ENCODE results near the gene SLC9A6.

The SLC9A6 gene

DNA sequence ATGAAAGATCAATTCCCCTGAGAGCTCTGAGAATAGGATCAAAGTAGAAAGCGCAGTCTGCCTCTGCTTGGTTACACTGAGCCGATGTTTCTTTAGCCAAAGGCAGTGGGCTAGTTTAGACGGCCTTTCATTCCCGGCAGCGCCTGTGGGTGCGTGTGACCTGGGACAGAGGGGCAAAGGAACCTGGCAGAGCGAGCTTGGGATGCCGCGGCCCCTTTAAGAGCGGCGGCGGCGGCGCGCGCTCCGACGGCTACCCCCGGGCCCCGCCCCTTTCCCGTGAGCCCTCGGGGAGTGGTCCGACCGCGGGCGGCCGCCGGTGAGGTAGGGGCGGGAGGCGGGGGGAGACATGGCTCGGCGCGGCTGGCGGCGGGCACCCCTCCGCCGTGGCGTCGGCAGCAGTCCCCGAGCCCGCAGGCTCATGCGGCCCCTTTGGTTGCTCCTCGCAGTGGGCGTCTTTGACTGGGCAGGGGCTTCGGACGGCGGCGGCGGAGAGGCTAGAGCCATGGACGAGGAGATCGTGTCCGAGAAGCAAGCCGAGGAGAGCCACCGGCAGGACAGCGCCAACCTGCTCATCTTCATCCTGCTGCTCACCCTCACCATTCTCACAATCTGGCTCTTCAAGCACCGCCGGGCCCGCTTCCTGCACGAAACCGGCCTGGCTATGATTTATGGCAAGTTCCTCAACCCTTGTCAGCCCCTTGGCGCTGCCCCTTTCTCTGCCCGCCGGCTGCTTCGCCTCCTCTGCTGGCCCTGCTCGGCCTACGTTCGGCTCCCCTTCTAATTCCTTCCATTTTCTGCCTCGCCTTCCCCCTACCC lies at the start of gene SLC9A6:
SLC9A6 (plus strand) TSS at position 279 of the 816 bp plus-strand sequence; CDS start at position 503, 224 bp downstream.
- peak; percentile 15 to 52 (median 30) for DNase-seq (ENCODE audit: low read depth in 2 of 3, low spot score in 1 of 3)

DNA sequence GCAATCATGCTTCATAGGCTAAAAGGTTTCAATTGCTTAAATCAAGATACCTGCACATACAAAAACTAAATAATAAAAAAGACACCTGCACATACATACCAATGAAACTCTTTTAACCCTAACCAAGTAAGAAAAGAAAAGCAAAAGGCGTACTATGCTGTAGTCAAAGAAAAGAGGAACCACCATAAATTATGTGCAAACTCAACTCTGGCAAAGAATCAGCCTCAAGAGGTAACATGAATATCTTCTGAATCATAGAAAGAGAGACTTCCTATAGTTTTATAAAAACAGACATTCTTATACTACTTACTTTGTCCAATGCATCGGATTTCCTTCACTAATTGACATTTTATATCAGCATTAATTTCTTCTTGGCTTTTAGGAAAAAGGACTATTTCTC lies 40.7 kb upstream of the SLC9A6 start:
- no peak for DNase-seq (ENCODE audit: low read depth in 2 of 3, low spot score in 1 of 3)

DNA sequence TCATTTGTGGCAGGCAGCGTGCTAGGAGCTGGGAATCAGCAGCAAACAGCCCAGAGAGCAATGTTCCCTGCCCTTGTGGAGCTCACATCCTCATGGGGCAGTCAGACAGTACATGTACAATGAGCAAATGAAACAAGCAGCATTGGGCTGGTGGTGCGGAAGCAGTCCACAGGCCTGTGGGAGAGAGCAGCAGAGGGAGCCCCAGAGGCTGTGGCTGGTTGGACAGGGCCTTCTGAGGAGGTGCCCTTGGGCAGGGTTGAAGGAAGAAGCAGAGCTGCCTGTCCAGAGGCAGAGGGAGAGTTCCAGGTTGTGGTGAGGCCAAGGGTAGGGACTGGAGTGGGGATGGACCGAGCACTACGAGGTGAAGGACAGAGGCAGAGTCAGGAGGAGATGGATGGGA lies 33.9 kb upstream of the SLC9A6 start:
- no peak for DNase-seq (ENCODE audit: low read depth in 2 of 3, low spot score in 1 of 3)

DNA sequence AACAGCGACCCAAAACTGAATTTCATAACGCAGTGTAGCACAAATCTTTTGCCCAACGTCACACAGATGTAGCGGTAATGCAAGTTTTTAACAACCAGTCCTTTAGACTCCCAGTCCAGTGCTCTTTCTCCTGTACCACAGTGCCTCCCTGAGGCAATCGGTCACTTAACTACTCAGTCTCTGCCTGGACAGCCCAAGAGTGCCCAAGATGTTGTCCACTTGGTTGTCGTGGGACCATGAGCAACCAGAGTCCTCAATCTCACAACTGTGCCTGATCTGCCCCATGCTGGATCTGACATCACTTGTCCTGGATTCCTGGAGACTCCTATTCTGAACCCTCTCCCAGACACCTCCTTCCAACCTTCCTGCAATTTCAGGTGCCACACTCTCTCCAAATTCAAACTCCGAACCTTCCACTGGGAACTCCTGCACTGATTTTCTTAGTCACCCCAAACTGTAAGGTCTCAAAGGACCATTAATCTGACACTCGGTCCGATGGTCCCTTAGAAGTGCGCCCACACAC lies 12.1 kb upstream of the SLC9A6 start:
- no peak for DNase-seq (ENCODE audit: low read depth in 2 of 3, low spot score in 1 of 3)

DNA sequence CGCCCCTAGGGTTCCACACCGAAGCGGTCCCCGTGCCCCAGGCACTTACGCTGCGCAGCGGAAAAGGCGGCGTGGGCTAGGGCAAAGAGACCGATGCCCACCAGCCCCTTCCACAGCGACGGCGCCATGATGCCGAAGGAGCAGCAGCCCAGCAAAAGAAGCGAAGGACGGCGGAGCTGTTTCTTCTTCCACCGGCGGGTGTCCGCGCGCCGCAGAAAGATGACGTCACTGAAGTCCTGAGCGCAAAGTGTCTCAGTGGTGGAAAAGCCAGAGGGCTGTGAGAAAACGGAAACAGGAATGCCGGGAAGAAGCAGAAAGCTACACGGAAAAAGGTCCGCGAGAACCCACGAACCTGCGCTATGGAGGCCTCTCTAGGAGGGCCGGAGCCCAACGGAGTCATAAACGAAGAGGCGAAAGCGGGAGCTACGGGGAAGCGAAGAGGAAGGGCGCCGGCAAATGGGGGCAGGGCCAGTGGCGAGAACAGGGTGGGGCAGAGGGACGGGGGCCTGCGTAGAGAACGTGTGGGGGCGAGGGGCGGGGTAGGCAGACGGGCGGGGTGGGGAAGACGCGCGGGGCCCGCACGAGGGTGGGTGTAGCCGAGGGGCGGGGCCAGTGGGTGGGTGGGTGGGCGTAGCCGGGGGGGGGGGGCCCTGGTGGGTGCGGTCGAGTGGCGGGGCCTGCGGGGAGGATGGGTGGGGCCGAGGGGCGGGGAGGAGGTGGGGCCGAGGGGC lies 11.5 kb upstream of the SLC9A6 start, which contains the start of gene MMGT1:
MMGT1 (minus strand) TSS at position 441 of the 731 bp plus-strand sequence; CDS start at position 128, 313 bp downstream.
- DNase-seq (ENCODE audit: low read depth in 2 of 3, low spot score in 1 of 3) = peak; percentile 61 to 77 (median 62)

DNA sequence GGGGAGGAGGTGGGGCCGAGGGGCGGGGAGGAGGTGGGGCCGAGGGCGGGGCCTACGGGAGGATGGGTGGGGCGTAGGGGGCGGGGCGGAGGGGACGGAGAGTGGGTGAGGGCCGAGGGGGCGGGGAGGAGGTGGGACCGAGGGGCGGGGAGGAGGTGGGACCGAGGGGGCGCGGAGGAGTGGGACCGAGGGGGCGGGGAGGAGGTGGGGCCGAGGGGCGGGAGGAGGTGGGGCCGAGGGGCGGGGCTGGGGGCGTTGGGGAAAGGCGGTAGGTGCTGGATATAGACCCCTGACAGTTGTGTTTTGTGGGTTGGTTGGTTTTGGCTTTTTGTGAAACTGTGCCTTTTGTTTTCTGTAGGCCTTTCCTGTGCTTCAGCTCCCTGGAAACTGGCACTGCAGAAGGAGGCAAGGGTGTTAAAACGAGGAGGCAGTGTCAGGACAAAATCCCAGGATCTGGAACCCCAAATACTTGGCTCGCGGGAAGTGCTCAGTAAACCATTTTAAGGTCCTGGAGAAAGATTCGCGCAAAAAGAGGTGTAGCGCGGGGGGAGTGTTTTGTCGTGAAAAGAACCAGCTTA lies 10.9 kb upstream of the SLC9A6 start:
- peak in 2 of 3 donors; percentile 35 to 55 for DNase-seq (ENCODE audit: low read depth in 2 of 3, low spot score in 1 of 3)

DNA sequence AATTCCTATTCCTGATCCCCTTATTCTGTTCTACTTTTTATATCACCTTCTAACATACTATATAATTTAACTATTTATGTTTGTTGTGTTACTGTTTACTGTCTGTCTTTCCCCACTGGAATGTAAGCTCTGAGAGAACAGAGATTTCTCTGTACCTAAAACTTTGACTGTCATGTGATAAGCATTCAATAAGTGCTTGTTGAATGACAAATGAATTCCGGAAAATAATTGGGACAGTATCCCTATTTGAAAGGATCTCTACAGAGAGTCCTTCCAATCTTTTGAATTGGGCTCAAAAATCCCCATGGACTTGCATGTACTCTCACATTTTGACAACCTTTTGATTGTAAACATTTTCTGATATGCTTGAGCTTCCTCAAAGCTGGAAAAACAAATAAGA lies 9.8 kb upstream of the SLC9A6 start:
- DNase-seq (ENCODE audit: low read depth in 2 of 3, low spot score in 1 of 3) = no peak

DNA sequence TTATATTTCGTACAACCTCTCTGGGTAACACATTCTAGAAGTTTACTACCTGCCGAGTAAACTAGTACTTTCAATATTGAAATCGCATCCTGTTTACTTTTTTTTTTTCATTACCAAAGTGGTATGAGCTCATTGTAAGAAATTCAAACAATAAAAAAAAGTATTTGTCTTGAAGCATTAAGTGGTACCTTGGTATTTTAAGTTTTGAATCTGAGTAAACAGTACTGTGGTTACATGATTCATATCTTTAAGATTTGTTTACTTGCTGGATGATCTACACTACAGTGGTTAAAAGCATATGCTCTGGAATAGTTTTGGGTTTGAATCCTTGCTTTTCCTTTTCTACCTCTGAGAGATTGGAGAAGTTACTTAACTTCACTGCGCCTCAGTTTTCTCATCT lies 7.6 kb upstream of the SLC9A6 start:
- no peak for DNase-seq (ENCODE audit: low read depth in 2 of 3, low spot score in 1 of 3)

DNA sequence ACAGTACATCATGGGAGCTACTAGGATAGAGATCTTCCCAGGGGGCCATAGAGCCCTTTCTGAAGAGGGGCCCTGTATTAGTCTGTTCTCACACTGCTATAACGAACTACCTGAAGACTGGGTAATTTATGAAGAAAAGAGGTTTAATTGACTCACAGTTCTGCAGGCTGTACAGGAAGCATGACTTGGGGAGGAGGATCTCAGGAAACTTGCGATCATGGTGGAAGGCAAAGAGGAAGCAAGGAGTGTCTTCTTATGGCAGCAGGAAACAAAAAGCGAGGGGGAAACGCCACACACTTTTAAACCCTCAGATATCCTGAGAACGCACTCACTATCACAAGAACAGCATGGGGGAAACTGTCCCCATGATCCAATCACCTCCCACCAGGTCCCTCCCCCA lies 4.2 kb upstream of the SLC9A6 start:
- no peak for DNase-seq (ENCODE audit: low read depth in 2 of 3, low spot score in 1 of 3)

DNA sequence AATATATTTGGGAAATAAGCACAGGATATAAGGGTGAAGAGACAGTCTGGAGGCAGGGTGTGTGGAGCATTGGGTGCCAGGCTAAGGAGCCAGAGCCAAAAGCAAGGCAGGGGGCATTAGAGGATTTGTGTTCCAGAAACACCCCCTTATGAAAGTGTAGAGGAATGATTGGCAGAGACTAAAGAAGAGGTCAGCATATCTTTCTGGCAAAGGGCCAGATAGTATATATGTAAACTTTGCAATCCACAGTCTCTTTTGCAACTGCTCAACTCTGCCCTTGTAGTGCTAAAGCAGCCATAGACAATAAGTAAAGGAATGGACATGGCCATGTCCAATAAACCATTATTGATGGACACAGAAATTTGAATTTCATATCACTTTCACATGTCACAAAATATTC lies 3.6 kb upstream of the SLC9A6 start:
- DNase-seq (ENCODE audit: low read depth in 2 of 3, low spot score in 1 of 3) = no peak

DNA sequence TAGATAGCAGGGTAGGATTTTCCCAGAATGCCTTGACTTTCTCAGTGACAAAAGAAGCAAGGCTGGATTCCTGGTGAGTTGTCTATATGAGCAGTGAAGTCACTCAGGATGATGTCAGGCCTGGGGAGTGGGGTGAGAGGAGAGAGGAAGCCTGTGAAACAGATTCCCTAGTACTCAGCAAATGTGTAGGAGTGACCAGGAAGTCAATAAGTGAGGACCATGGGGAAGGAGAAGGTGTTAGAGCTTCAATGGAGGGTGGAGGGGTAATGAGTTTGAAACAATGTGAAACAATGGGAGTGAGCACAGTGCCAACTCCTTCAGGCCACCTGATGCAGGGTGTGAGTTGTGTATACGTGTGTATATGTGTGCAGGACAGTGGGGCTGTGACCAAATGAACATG lies 2.4 kb upstream of the SLC9A6 start:
- DNase-seq (ENCODE audit: low read depth in 2 of 3, low spot score in 1 of 3) = no peak

DNA sequence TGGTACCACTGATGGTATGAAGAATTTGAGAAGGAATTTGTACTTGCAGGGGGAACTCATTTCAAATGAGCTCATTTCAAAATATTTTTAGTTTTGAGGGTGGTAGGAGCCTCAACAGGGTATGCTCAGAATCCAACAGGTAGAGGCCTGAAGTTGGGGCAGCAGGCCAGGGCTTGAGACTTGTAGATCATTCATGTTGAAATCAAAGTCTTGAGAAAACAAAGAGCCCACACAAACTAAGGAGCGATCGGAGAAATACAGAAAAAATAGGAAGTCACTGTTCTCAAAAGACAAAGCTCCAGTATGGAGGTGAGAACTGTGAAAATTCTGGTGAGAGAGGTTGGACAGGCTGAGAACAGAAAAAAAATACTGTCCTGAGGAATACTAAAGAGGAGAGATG lies 979 bp upstream of the SLC9A6 start:
- DNase-seq (ENCODE audit: low read depth in 2 of 3, low spot score in 1 of 3) = no peak

DNA sequence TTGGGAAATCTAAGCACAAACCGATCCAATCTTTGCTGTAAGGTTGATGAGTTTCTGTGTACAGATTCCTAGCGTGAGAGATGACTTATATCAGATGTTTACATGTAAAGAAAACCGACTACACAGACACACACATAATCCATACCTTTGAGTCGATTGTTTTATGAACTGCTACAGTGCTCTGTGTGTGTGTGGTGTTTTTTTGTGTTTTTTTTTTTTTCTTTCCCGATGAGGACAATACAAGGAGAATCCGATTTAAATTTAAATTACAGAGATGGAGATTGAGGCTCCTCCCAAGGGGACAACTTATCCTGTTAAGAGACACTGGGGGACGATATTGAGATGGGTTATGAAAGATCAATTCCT lies 461 bp upstream of the SLC9A6 start:
- DNase-seq (ENCODE audit: low read depth in 2 of 3, low spot score in 1 of 3) = no peak

DNA sequence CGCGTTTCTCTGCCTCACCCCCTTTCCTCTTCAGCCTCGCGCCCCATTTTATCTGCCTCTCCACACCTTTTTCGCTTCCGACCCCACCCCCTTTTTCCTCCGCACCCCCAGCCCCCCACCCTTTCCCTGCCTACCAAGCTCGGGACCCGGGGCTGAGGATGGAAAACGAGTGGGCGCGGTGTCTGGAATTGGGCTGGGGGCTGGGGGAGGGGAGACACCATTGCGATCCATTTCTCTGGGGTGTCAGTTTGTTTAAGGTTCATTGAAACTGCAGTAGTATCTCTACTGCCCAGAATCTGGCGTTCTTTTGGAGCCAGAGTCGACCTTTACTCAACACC lies 707 bp downstream of the SLC9A6 start:
- no peak for DNase-seq (ENCODE audit: low read depth in 2 of 3, low spot score in 1 of 3)

DNA sequence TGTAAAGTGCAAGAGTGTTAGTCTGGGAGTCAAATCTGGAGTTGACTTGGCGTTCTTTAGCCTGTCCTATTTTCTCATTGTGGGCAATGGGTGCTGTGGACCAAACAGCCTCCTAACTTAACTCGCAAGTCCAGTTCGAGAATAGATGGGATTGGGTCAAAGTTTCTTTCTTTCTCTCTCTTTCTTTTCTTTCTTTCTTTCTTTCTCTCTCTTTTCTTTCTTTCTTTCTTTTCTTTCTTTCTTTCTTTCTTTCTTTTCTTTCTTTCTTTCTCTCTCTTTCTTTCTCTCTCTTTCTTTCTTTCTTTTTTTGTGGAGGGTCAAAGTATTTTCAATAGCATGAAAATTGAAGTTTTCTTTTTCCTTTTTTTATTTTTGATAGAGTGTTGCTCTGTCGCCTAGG lies 3.0 kb downstream of the SLC9A6 start:
- no peak for DNase-seq (ENCODE audit: low read depth in 2 of 3, low spot score in 1 of 3)

DNA sequence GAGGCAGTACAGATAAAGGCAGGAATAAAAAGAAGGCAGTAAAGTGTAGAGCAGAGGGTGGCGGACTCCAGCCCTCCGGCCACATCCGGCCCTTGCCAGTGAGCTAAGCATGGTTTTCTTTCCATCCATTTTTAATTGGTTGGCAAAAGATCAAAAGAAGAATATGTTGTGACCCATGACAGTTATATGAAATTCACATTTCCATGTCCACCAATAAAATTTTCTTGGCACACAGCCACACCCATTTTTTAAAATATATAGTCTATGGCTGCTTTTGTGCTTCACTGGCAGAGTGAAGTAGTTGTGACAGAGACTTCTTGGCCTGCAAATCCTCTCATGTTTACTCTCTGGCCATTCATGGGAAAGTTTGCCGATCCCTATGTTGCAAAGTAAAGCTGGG lies 29.8 kb downstream of the SLC9A6 start:
- DNase-seq (ENCODE audit: low read depth in 2 of 3, low spot score in 1 of 3) = no peak

DNA sequence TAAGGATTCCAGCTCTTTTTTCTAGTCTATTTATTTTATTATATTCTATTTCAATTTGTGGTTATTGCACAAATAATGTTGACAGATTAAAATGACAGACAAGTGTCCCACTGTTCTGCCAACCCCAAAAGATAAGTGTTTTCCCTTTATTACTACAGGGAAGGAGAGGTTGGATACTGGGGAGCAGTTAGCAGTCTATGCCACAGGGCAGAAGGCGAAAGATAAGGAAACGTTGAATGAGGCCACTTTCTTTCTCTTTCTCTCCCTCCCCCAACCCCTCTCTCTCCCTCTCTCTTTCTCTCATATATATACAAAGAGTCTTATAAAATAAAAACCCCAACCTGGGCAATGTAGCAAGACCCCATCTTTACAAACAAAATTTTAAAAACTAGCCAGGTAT lies 31.6 kb downstream of the SLC9A6 start:
- DNase-seq (ENCODE audit: low read depth in 2 of 3, low spot score in 1 of 3) = no peak

DNA sequence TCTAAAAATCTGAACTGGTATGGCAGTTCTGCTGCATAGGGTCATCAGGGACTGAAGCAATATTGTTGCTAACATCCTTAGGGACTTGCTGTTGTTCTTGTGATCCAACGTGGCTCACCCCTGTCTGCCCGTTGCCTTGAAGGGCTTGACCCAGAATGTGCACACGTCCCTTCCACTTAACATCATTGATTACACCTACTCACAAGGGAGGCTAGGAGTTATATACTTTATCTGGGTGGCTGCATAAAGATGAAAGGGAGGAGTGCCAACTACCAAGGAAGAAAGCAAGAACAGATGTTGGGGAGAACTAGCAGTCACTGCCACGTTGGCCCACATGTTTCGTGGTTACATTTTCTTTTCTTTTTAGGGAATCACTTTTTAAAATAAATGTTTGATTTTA lies 34.0 kb downstream of the SLC9A6 start:
- no peak for DNase-seq (ENCODE audit: low read depth in 2 of 3, low spot score in 1 of 3)

DNA sequence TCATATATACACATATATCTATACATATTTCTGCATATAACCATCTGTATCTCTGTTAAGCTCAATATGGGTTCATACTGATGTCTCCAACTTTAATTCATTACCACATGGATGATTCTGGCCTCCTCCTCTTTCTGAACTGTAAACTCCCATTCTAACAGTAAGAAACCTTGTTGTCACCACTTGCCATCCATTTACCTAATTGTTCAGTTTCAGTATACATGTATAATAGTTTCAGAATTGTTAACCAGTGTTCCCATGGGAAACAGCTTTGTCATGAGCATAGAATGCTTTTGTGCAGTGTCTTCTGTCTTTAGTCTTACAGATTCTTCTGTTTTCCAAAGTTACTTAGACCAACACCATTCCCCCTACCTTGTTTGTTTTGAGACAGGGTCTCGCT lies 35.9 kb downstream of the SLC9A6 start:
- DNase-seq (ENCODE audit: low read depth in 2 of 3, low spot score in 1 of 3) = no peak

DNA sequence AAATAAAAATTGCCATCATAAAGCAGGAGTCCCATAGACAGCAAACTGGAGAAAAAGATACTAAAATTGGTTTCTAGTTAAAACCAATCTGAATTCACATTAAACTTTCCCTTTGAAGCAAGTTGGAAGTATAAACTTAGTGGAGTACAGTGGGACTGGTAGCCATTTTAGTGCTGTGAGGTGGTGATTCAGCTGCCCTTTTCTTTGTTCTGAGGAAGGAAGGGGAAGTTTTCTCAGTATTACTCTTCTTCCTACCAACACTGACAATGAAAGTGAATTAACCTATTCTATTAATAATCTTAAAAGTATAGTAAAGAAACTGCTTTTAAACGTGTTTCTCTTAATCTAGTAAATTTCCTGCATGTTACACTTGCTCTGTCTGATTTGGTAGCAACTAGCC lies 36.7 kb downstream of the SLC9A6 start:
- DNase-seq (ENCODE audit: low read depth in 2 of 3, low spot score in 1 of 3) = no peak

DNA sequence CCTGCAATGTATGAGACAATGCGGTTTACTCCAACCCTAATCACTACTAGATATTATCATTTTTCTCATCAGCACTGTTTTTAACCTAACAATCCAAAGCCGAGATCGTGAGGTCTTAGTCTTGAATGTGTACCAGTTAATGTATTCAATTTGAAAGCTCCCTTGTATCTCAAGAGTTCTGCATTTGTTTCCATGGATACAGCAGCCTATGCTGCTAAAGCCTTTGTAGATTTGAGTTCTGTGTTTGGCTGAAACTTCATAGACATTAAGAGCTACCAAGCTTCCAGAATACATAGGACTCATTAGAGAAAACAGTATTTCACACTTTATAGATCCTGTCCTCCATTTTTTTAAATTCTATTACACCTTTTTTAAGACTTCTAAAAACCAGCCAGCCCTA lies 39.9 kb downstream of the SLC9A6 start:
- DNase-seq (ENCODE audit: low read depth in 2 of 3, low spot score in 1 of 3) = no peak

DNA sequence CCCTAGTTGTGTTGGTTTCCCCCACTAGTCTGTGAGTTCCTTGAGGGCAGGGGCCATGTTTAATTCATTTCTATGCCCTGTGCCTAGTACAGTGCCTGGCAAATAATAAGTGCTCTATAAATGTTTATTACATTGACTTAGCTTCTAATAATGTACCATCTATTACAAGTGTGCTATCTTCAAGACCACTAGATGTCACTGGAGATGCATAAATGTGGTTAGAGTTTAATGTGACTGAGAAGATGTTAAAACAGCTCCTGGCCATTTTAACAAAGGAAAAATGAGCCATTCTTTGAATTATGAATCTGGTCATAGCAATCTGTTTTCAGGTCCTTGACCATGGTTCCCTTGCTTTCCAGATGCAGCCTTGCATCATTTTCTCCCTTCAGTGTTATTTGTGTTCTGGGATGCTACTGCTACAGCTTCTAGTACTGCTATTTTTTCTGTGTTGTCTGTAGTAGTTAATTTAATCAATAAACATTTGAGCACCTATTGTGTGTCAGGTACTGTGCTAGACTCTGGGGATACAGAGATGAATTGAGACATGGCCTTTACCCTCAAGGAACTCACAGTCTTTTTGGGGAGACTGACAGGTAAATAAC lies 43.2 kb downstream of the SLC9A6 start:
- peak in 1 of 3 donors; percentile 3 for DNase-seq (ENCODE audit: low read depth in 2 of 3, low spot score in 1 of 3)
